K562 (cell line): ENCODE results near the gene SRRM4. TPM values are rescaled to one million over a fixed set of nuclear protein-coding genes. Genes with fewer than 3 reads are reported as not detected.

Experiments used
- ATAC-seq: fragments of 200-7000 bp; cut with Tn5 transposase; 3 replicates; pipeline ENCODE4 v1.9.1; 2020; ENCODE audit warnings: moderate library complexity
- BruUV-seq: library from RNA; stranded (reverse); fragments of 400-500 nt; replicated peaks from 2 replicates; lab custom pipeline; 2021; lab: Mats Ljungman, UMichigan
- CTCF ChIA-PET: fragments of 300-600 bp; formaldehyde crosslinking; extraction: SDS; loops from one replicate; lab custom pipeline; 2021; ENCODE audit warnings: low intra/inter-chr PET ratio; lab: Yijun Ruan, JAX
- POLR2A ChIA-PET: fragments of 300-600, 350-650 bp; sonication (Branson Sonifier 250); formaldehyde crosslinking; extraction: SDS; loops from one replicate; lab custom pipeline; 2021; ENCODE audit warnings: antibody characterized with exemption, inconsistent platforms; lab: Yijun Ruan, JAX
- DNase-seq, 4 experiments: peaks; one replicate each; pipeline versions ENCODE4 v3.0.0 to v3.0.0-alpha.2; 2011 to 2018; ENCODE audit warnings: low spot score in 3 of 4, mixed read lengths in 3 of 4; ENCODE audit errors: extremely low read depth in 1 of 4
- FAIRE-seq: peaks from 2 replicates; lab custom pipeline; 2011; peaks lifted over from hg19 to GRCh38; lab: Jason Lieb, UNC
- H2AFZ ChIP-seq: 2 replicates; pipeline ENCODE4 v1.6.0; 2011; ENCODE audit warnings: low read depth, low read length, control low read depth, inconsistent platforms
- H3K27ac ChIP-seq: fragments of 200-600 bp; 3 replicates; pipeline ENCODE4 v1.8.0; 2011; ENCODE audit warnings: low read depth, mild to moderate bottlenecking, control low read depth, inconsistent platforms, low read length, moderate library complexity, mixed read lengths; ENCODE audit errors: extremely low read depth
- H3K27me3 ChIP-seq, 2 experiments: fragments of 300-600 bp in 1 of 2; 2 replicates in 1 of 2; 3 replicates in 1 of 2; pipeline versions ENCODE4 v1.6.0 to v1.8.0; 2011; ENCODE audit warnings: inconsistent platforms in 2 of 2, low read length in 2 of 2, mild to moderate bottlenecking in 1 of 2, mixed read lengths in 1 of 2, moderate library complexity in 1 of 2; ENCODE audit not compliant: control insufficient read depth in 2 of 2, insufficient read depth in 2 of 2
- H3K36me3 ChIP-seq: fragments of 300-600 bp; 3 replicates; pipeline ENCODE4 v1.8.0; 2011; ENCODE audit warnings: mild to moderate bottlenecking, low read length, inconsistent platforms; ENCODE audit not compliant: control insufficient read depth, insufficient read depth
- H3K4me1 ChIP-seq, 2 experiments: fragments of 200-600 bp in 1 of 2; replicated peaks in 1 of 2; 2 replicates in 1 of 2; 3 replicates in 1 of 2; pipeline versions ENCODE4 v1.5.1 to v1.8.0; 2011; ENCODE audit warnings: inconsistent platforms in 2 of 2, low read length in 2 of 2, mild to moderate bottlenecking in 1 of 2, mixed read lengths in 1 of 2, moderate library complexity in 1 of 2; ENCODE audit not compliant: control insufficient read depth in 2 of 2, insufficient read depth in 2 of 2
- H3K4me2 ChIP-seq: 2 replicates; pipeline ENCODE4 v1.6.1; 2011; ENCODE audit warnings: low read length, control low read depth, inconsistent platforms, mixed read lengths; ENCODE audit not compliant: insufficient read depth
- H3K4me3 ChIP-seq: fragments of 200-600 bp; sonication (generic), shearing (Covaris generic); 2 replicates; pipeline ENCODE4 v1.5.1; 2016; ENCODE audit warnings: control low read depth, inconsistent platforms
- H3K79me2 ChIP-seq: fragments of 200-600 bp; 3 replicates; pipeline ENCODE4 v1.8.0; 2011; ENCODE audit warnings: low read length, inconsistent platforms; ENCODE audit not compliant: control insufficient read depth, insufficient read depth
- H3K9ac ChIP-seq, 2 experiments: 2 replicates each; pipeline versions ENCODE4 v1.6.0 to v1.6.1; 2011; ENCODE audit warnings: low read depth in 2 of 2, low read length in 2 of 2, control low read depth in 1 of 2, inconsistent platforms in 1 of 2, mild to moderate bottlenecking in 1 of 2, mixed read lengths in 1 of 2; ENCODE audit not compliant: insufficient read depth in 1 of 2
- H3K9me1 ChIP-seq: one replicate; pipeline ENCODE4 v1.6.0; 2011; ENCODE audit warnings: inconsistent platforms, mild to moderate bottlenecking, low read length, moderate library complexity; ENCODE audit not compliant: control insufficient read depth, insufficient read depth
- H3K9me3 ChIP-seq: replicated peaks from 2 replicates; pipeline ENCODE4 v1.5.1; 2011; ENCODE audit warnings: low read depth, low read length, inconsistent platforms; ENCODE audit not compliant: control insufficient read depth, insufficient read depth
- H4K20me1 ChIP-seq: replicated peaks from 2 replicates; pipeline ENCODE4 v1.6.1; 2011; ENCODE audit warnings: low read length, inconsistent platforms, mixed read lengths; ENCODE audit not compliant: control insufficient read depth, insufficient read depth
- BCOR ChIP-seq: fragments of 450-650 bp; IDR thresholded peaks from 2 replicates; pipeline ENCODE4 v1.6.1; 2016
- RBM25 ChIP-seq: fragments of 200-400 bp; formaldehyde crosslinking; IDR thresholded peaks from 2 replicates; pipeline ENCODE4 v1.6.1; 2018; ENCODE audit warnings: low read length, low read depth, moderate library complexity; ENCODE audit not compliant: severe bottlenecking
- SMARCA5 ChIP-seq: fragments of 450-650 bp; IDR thresholded peaks from 2 replicates; pipeline ENCODE4 v1.6.1; 2016
- ZFP36 ChIP-seq: fragments of 150-350 bp; IDR thresholded peaks from 2 replicates; pipeline ENCODE4 v1.6.1; 2018; ENCODE audit warnings: low read length, low read depth; ENCODE audit not compliant: partially characterized antibody
- WGBS: fragments of 100-300 bp; shearing (Covaris generic); methylation state at CpG from one replicate; pipeline ENCODE4 v1.1.6; 2016; ENCODE audit warnings: low coverage, mixed read lengths; ENCODE audit not compliant: insufficient coverage; ENCODE audit errors: missing lambda C conversion rate; 5-methylcytosine and 5-hydroxymethylcytosine counted together
- in situ Hi-C: fragments of 300-500 bp; cut with MboI; formaldehyde crosslinking; loops from 4 replicates; pipeline ENCODE4 v1.15.0; 2018; ENCODE audit warnings: inconsistent platforms, mixed read lengths
- intact Hi-C: fragments of 100-400 bp; cut with micrococcal nuclease; formaldehyde crosslinking; loops from 2 replicates; pipeline ENCODE4 v1.14.2; 2022
- polyA plus RNA-seq, 8 experiments: library from polyadenylated mRNA; depleted of rRNA in 4 of 8; stranded (reverse) in 5 of 8; unstranded in 3 of 8; fragments of >200 nt; fragmentation: Nextera tagmentation in 2 of 8; fragmentation: Illumina TruSeq in 1 of 8; extraction: Ambion mirVana in 2 of 8; extraction: Trizol in 1 of 8; gene quantifications; 2 replicates each; pipeline versions ENCODE4 v1.2.1 to v1.2.3, GENCODE V29; 2011 to 2014; ENCODE audit warnings: inconsistent platforms in 1 of 8, missing spikeins in 1 of 8
- total RNA-seq, 7 experiments: library from RNA; depleted of rRNA in 6 of 7; stranded (reverse); fragments of >200 nt in 6 of 7; fragmentation: Illumina TruSeq in 2 of 7; extraction: Trizol in 2 of 7; gene quantifications; 2 replicates each; pipeline versions ENCODE4 v1.2.1 to v1.2.3, GENCODE V29; 2011 to 2021; ENCODE audit warnings: low replicate concordance in 1 of 7
- TF ChIP-seq, protein P1 (sequence below): fragments of 450-650 bp; formaldehyde crosslinking; conservative IDR thresholded peaks from 2 replicates; pipeline ENCODE4 v1.4.0; 2022; ENCODE audit warnings: mild to moderate bottlenecking, missing genetic modification characterization

The SRRM4 gene
- total and polyA plus RNA-seq, 9 of the 15 experiments (the other 6 are each of a cell fraction or from before 2014, with no cell fraction given), result not detected

DNA sequence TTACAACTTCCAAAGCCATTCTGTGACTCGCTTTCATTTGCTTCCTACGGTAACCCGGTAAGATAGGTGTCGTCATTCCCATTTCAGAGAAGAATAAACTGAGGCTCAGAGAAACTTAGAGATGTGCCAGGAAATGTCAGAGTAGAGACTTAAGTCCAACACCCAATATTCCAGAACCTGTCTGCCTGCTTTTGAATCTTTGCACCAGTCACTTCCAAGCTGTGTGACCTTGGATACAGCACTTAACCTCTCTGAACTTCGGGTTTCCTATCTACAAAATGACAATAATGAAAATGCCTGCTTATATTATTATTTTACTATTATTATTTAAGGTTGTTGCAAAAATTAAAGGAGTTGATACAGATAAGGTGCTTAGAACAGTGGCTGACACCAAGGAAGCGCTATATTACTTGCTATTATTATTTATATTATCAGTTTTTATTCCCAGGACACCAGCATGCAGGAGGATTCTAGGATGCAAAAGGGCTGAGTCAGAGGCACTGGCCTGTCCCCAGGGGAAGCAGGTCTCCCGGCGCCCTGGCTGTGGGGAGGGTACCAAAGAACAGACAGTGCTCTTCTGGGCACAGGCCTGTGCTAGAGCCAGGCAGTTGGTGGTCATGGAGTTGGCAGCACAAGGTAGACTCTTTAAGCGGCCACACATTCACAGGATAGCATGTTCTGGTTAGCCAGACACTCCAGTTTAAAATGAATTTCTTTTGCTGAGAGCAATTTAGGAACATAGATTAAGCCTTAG, 202.8 kb downstream of the SRRM4 start:
- Histone ChIP-seq H3K4me1 (peaks cover 0 to 5% of the 10 kb centered on the region in 2 experiments; a peak in 1 of 5 replicates), H3K79me2 (no peaks in the 10 kb centered on the region), H3K27ac (no peak overlapping the region), H3K9me3 (no peaks in the 10 kb centered on the region), H3K9me1 (no peaks in the 10 kb centered on the region), H3K9ac (no peak overlapping the region), H3K36me3 (no peaks in the 10 kb centered on the region), H4K20me1 (no peaks in the 10 kb centered on the region), H3K27me3 (peaks cover 2 to 15% of the 10 kb centered on the region in 2 experiments; a peak in 4 of 5 replicates), H2AFZ (no peak overlapping the region), H3K4me3 (no peak overlapping the region), H3K4me2 (no peak overlapping the region)
- no TSS peak for BruUV-seq
- in situ Hi-C loops, result no loop called here
- TF ChIP-seq BCOR, result peak; percentile 78; the same call in 1 of the 2 replicates
- no peak for TF ChIP-seq SMARCA5
- peak; percentile 57 for TF ChIP-seq ZFP36
- TF ChIP-seq, protein P1, sequence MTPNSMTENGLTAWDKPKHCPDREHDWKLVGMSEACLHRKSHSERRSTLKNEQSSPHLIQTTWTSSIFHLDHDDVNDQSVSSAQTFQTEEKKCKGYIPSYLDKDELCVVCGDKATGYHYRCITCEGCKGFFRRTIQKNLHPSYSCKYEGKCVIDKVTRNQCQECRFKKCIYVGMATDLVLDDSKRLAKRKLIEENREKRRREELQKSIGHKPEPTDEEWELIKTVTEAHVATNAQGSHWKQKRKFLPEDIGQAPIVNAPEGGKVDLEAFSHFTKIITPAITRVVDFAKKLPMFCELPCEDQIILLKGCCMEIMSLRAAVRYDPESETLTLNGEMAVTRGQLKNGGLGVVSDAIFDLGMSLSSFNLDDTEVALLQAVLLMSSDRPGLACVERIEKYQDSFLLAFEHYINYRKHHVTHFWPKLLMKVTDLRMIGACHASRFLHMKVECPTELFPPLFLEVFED (CRISPR knock-in tag), result no peak
- TF ChIP-seq RBM25, result peak; percentile 97
- ATAC-seq (no peak), FAIRE-seq (no peak), DNase-seq (no peak)
- 12% methylated on average over 9 of the region's 9 CpGs for WGBS
- POLR2A ChIA-PET, result interaction anchor here (0.6 kb wide), 1 partner anchor 332 kb away, joined by 3 read pairs; no protein-coding TSS in a partner anchor
- CTCF ChIA-PET, result no interaction called here
- intact Hi-C loops, result no loop called here
